Measurements from ENCODE around the gene RAB37. TPM values are rescaled to one million over a fixed set of nuclear protein-coding genes. Genes with fewer than 3 reads are reported as not detected.

The RAB37 gene
- total and polyA plus RNA-seq, 9 of the 15 experiments (the other 6 are each of a cell fraction or from before 2014, with no cell fraction given), result 0.03 to 0.27 (median 0.11) TPM; not detected in 4

DNA sequence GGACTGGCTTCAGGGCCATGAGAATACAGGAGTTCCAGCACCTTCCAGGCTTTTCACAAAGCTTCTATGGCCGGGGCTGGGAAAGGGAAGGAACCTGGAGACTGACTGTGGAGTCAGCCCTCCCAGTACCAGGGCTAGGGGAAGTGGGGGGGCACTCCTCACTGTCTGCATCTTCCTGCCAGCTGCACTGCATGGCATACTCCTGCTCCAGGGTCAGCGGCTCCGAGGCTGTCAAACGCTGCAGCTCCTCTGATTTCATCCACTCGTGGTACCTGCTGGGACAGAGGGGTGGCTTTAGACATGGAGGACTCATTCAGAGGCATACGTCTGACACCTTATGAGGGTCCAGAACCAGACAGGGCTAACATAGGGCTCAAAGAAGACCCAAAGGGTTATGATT, 36.4 kb downstream of the RAB37 start:
- Histone ChIP-seq H3K79me2 (ENCODE audit: control insufficient read depth, insufficient read depth, low read length) (peaks cover 31% of the 10 kb centered on the region), H3K27ac (ENCODE audit: extremely low read depth, low read depth, low read length) (no peak overlapping the region), H2AFZ (ENCODE audit: low read depth, low read length) (no peak overlapping the region), H3K4me3 (no peak overlapping the region), H4K20me1 (replicated peaks; ENCODE audit: control insufficient read depth, insufficient read depth, low read length) (peaks cover 17% of the 10 kb centered on the region), H3K4me1 (replicated peaks in 1 of 2; ENCODE audit: control insufficient read depth in 2 of 2, insufficient read depth in 2 of 2, low read length in 2 of 2) (peaks cover 12% of the 10 kb centered on the region in 2 experiments; a peak in 4 of 5 replicates), H3K36me3 (ENCODE audit: control insufficient read depth, insufficient read depth, low read length) (peaks cover 67% of the 10 kb centered on the region), H3K9me3 (replicated peaks; ENCODE audit: control insufficient read depth, insufficient read depth, low read depth, low read length) (no peaks in the 10 kb centered on the region), H3K4me2 (ENCODE audit: insufficient read depth, low read length) (no peak overlapping the region), H3K27me3 (ENCODE audit: control insufficient read depth in 2 of 2, insufficient read depth in 2 of 2, low read length in 2 of 2) (no peaks in the 10 kb centered on the region), H3K9ac (ENCODE audit: insufficient read depth in 1 of 2, low read depth in 2 of 2, low read length in 2 of 2) (no peak overlapping the region), H3K9me1 (ENCODE audit: control insufficient read depth, insufficient read depth, low read length) (no peaks in the 10 kb centered on the region)
- TF ChIP-seq, protein P1, sequence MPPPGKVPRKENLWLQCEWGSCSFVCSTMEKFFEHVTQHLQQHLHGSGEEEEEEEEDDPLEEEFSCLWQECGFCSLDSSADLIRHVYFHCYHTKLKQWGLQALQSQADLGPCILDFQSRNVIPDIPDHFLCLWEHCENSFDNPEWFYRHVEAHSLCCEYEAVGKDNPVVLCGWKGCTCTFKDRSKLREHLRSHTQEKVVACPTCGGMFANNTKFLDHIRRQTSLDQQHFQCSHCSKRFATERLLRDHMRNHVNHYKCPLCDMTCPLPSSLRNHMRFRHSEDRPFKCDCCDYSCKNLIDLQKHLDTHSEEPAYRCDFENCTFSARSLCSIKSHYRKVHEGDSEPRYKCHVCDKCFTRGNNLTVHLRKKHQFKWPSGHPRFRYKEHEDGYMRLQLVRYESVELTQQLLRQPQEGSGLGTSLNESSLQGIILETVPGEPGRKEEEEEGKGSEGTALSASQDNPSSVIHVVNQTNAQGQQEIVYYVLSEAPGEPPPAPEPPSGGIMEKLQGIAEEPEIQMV (tag; conservative IDR thresholded peaks at IDR 0.05; ENCODE audit: low read depth), result no peak
- no peak for TF ChIP-seq ZKSCAN1 (IDR thresholded peaks at IDR 0.05; ENCODE audit: low read depth, low read length)
- no peak for TF ChIP-seq CHD1 (IDR thresholded peaks at IDR 0.05; ENCODE audit: low read length)
- no peak for TF ChIP-seq DNMT1 (IDR thresholded peaks at IDR 0.05)
- no peak for TF ChIP-seq PCBP1 (IDR thresholded peaks at IDR 0.05; ENCODE audit: low read depth, low read length, poor library complexity, severe bottlenecking)
- TF ChIP-seq NCOA1 (IDR thresholded peaks at IDR 0.05; ENCODE audit: low read depth), result no peak
- TF ChIP-seq, protein P2, sequence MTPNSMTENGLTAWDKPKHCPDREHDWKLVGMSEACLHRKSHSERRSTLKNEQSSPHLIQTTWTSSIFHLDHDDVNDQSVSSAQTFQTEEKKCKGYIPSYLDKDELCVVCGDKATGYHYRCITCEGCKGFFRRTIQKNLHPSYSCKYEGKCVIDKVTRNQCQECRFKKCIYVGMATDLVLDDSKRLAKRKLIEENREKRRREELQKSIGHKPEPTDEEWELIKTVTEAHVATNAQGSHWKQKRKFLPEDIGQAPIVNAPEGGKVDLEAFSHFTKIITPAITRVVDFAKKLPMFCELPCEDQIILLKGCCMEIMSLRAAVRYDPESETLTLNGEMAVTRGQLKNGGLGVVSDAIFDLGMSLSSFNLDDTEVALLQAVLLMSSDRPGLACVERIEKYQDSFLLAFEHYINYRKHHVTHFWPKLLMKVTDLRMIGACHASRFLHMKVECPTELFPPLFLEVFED (CRISPR knock-in tag; conservative IDR thresholded peaks at IDR 0.05), result no peak
- TF ChIP-seq TEAD1 (CRISPR knock-in tag; IDR thresholded peaks at IDR 0.05), result no peak
- no peak for TF ChIP-seq LARP7 (IDR thresholded peaks at IDR 0.05)
- no peak for TF ChIP-seq CBFB (CRISPR knock-in tag; IDR thresholded peaks at IDR 0.05)
- TF ChIP-seq BRD4 (IDR thresholded peaks at IDR 0.05), result no peak
- TF ChIP-seq, protein P3, sequence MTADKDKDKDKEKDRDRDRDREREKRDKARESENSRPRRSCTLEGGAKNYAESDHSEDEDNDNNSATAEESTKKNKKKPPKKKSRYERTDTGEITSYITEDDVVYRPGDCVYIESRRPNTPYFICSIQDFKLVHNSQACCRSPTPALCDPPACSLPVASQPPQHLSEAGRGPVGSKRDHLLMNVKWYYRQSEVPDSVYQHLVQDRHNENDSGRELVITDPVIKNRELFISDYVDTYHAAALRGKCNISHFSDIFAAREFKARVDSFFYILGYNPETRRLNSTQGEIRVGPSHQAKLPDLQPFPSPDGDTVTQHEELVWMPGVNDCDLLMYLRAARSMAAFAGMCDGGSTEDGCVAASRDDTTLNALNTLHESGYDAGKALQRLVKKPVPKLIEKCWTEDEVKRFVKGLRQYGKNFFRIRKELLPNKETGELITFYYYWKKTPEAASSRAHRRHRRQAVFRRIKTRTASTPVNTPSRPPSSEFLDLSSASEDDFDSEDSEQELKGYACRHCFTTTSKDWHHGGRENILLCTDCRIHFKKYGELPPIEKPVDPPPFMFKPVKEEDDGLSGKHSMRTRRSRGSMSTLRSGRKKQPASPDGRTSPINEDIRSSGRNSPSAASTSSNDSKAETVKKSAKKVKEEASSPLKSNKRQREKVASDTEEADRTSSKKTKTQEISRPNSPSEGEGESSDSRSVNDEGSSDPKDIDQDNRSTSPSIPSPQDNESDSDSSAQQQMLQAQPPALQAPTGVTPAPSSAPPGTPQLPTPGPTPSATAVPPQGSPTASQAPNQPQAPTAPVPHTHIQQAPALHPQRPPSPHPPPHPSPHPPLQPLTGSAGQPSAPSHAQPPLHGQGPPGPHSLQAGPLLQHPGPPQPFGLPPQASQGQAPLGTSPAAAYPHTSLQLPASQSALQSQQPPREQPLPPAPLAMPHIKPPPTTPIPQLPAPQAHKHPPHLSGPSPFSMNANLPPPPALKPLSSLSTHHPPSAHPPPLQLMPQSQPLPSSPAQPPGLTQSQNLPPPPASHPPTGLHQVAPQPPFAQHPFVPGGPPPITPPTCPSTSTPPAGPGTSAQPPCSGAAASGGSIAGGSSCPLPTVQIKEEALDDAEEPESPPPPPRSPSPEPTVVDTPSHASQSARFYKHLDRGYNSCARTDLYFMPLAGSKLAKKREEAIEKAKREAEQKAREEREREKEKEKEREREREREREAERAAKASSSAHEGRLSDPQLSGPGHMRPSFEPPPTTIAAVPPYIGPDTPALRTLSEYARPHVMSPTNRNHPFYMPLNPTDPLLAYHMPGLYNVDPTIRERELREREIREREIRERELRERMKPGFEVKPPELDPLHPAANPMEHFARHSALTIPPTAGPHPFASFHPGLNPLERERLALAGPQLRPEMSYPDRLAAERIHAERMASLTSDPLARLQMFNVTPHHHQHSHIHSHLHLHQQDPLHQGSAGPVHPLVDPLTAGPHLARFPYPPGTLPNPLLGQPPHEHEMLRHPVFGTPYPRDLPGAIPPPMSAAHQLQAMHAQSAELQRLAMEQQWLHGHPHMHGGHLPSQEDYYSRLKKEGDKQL (CRISPR knock-in tag; IDR thresholded peaks at IDR 0.05; ENCODE audit: borderline replicate concordance), result no peak
- no peak for TF ChIP-seq STAG1 (CRISPR knock-in tag; IDR thresholded peaks at IDR 0.05; ENCODE audit: borderline replicate concordance)
- TF ChIP-seq ZKSCAN3 (CRISPR knock-in tag; IDR thresholded peaks at IDR 0.05), result no peak
- no peak for TF ChIP-seq JUN (IDR thresholded peaks at IDR 0.05; ENCODE audit: borderline replicate concordance, low read depth, low read length)
- no peak for TF ChIP-seq JUN (CRISPR knock-in tag; IDR thresholded peaks at IDR 0.05; ENCODE audit: borderline replicate concordance)
- 96% methylated on average over 4 of the region's 6 CpGs for WGBS (ENCODE audit: insufficient coverage, low coverage, missing lambda C conversion rate)
- CTCF ChIA-PET (ENCODE audit: low intra/inter-chr PET ratio), result interaction anchor here (0.7 kb wide), 1 partner anchor 293 kb away, joined by 3 read pairs; no protein-coding TSS in a partner anchor
- ATAC-seq, result no peak
- in situ Hi-C loops (cut with MboI) (no loop called here), intact Hi-C loops (cut with micrococcal nuclease) (no loop called here)
- FAIRE-seq, result no peak
- no peak for DNase-seq (ENCODE audit: extremely low read depth in 1 of 4, low spot score in 3 of 4)
- BruUV-seq (replicated peaks), result no TSS peak
- POLR2A ChIA-PET, result interaction anchor here (0.8 to 1.4 kb wide), 2 partner anchors 13 to 24 kb away, joined by 3 to 4 read pairs; no protein-coding TSS in a partner anchor

Measured in K562 (cell line).